CD4-positive, alpha-beta T cell treated with Interleukin-6 at 100 ng/mL for 8 hours (primary cell): Measurements from ENCODE around the gene BTBD17.
A peak's percentile ranks its signal among the peaks of the same experiment; 100 is the strongest.
"Not testable (repeated sequence)": the region's sequence is repeated elsewhere in the genome, so short reads cannot be mapped to it uniquely, and the experiment has no call there.

Experiments used
- DNase-seq: peaks from one replicate; pipeline ENCODE4 v3.0.0-alpha.2; 2020; ENCODE audit warnings: mixed read lengths, low spot score

BTBD17 gene

GRCh38 chr17:74361230-74362068, at the start of gene BTBD17:
Gene BTBD17 (minus strand): TSS chr17:74361868. CDS start chr17:74361819, 49 bp downstream.
- DNase-seq: peak; percentile 17

GRCh38 chr17:74410001-74410443, 48.4 kb upstream of the BTBD17 start:
- no peak for DNase-seq

GRCh38 chr17:74408815-74409214, 47.1 kb upstream of the BTBD17 start:
- no peak for DNase-seq

GRCh38 chr17:74408262-74408661, 46.6 kb upstream of the BTBD17 start:
- no peak for DNase-seq

GRCh38 chr17:74407384-74407783, 45.7 kb upstream of the BTBD17 start:
- DNase-seq: no peak

- not testable (repeated sequence) for DNase-seq
These were observed 43.6 kb upstream of the BTBD17 start for GRCh38 chr17:74405311-74405710.

- DNase-seq: no peak
These were observed 43.1 kb upstream of the BTBD17 start for GRCh38 chr17:74404789-74405188.

GRCh38 chr17:74404218-74404617, 42.5 kb upstream of the BTBD17 start:
- DNase-seq: no peak

GRCh38 chr17:74403512-74404137, 42.0 kb upstream of the BTBD17 start:
- no peak for DNase-seq

GRCh38 chr17:74402048-74402447, 40.4 kb upstream of the BTBD17 start:
- DNase-seq: no peak

- no peak for DNase-seq
These were observed 34.9 kb upstream of the BTBD17 start for GRCh38 chr17:74396567-74396966.

GRCh38 chr17:74394977-74395376, 33.3 kb upstream of the BTBD17 start:
- no peak for DNase-seq

- no peak for DNase-seq
These were observed 32.7 kb upstream of the BTBD17 start for GRCh38 chr17:74394275-74394950.

- DNase-seq: no peak
These were observed 31.8 kb upstream of the BTBD17 start for GRCh38 chr17:74393346-74393942.

GRCh38 chr17:74392848-74393247, 31.2 kb upstream of the BTBD17 start:
- no peak for DNase-seq

- DNase-seq: no peak
These were observed 30.1 kb upstream of the BTBD17 start for GRCh38 chr17:74391771-74392170.

GRCh38 chr17:74390680-74391653, 29.3 kb upstream of the BTBD17 start:
- no peak for DNase-seq

- no peak for DNase-seq
These were observed 28.4 kb upstream of the BTBD17 start for GRCh38 chr17:74389937-74390679.

- no peak for DNase-seq
These were observed 27.6 kb upstream of the BTBD17 start for GRCh38 chr17:74389084-74389753.
